Measurements from ENCODE around the gene GLRA3. TPM values are rescaled to one million over a fixed set of nuclear protein-coding genes. Genes with fewer than 3 reads are reported as not detected.

Gene GLRA3
- total RNA-seq, 1 donor from 2014 or later, result not detected

GRCh38 chr4:174600391-174600790 lies 228.7 kb downstream of the GLRA3 start:
- no peak overlapping the region for H3K27ac ChIP-seq
- H3K27me3 ChIP-seq, result no peaks in the 10 kb centered on the region
- no peak for DNase-seq (ENCODE audit: low spot score in 2 of 2)
- no peaks in the 10 kb centered on the region for H3K36me3 ChIP-seq
- no peak for TF ChIP-seq CTCF (IDR thresholded peaks at IDR 0.05)
- no peaks in the 10 kb centered on the region for H3K4me1 ChIP-seq
- H3K4me3 ChIP-seq, result no peak overlapping the region
- intact Hi-C loops (cut with DNase I), result no loop called here
- no peaks in the 10 kb centered on the region for H3K9me3 ChIP-seq

DNA sequence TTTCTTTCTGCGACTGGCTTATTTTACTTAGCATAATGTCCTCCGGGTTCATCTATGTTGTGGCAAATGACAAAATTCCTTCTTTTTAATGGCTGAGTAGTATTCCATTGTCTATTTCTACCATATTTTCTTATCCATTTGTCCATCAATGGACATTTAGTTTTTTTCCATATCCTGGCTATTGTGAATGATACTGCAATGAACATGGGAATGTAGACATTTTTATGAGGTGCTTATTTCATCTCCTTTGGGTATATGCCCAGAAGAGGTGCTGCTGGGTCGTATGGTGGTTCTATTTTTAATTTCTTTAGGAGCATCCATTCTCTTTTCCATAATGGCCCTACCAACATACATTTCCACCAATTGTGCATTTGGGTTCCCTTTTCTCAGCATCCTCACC lies 230.2 kb downstream of the GLRA3 start:
- Histone ChIP-seq H3K27me3 (no peaks in the 10 kb centered on the region), H3K4me1 (no peaks in the 10 kb centered on the region), H3K36me3 (no peaks in the 10 kb centered on the region), H3K27ac (no peak overlapping the region), H3K4me3 (no peak overlapping the region), H3K9me3 (no peaks in the 10 kb centered on the region)
- intact Hi-C loops (cut with DNase I), result no loop called here
- no peak for DNase-seq (ENCODE audit: low spot score in 2 of 2)
- no peak for TF ChIP-seq CTCF (IDR thresholded peaks at IDR 0.05)

GRCh38 chr4:174596513-174596912 lies 232.5 kb downstream of the GLRA3 start:
- no peaks in the 10 kb centered on the region for H3K27me3 ChIP-seq
- no peak for TF ChIP-seq CTCF (IDR thresholded peaks at IDR 0.05)
- H3K9me3 ChIP-seq, result no peaks in the 10 kb centered on the region
- intact Hi-C loops (cut with DNase I), result no loop called here
- H3K27ac ChIP-seq, result no peak overlapping the region
- no peak overlapping the region for H3K4me3 ChIP-seq
- no peaks in the 10 kb centered on the region for H3K36me3 ChIP-seq
- no peak for DNase-seq (ENCODE audit: low spot score in 2 of 2)
- H3K4me1 ChIP-seq, result no peaks in the 10 kb centered on the region

DNA sequence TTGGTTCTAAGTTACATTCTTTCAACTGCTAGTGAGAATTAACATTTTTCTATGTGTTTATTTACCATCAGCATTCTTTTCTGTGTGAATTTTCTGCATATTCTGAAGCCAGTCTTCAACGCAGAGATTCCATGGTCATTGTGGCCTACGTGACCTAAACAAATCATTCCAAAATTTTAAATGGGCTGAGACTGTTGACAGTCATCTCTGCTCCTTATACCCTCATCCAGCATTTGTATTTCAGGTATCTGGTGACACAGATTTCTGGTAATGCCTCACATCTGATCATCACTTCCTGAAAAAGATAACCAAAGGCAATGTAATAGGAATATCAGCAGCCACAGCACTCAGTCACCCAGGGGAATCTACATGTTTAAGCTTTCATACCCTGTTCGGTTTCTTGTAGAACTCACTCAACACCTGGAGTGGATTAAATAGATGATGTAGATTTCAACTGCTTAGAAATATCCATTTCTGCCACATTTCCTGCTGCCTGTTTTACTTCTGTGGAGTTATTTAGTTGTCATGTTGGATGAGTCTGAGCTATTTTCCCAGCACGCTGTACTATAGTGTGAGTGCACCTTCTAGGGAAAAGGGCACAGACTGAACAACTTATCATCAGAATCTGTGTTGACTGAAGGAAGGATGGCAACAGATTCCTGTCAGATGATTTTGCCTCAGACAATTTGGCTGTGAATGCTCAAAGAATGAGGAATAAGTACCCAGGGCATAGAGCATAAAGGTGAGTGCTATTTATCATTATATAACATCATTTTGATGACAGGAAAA lies 233.7 kb downstream of the GLRA3 start:
- H3K9me3 ChIP-seq, result no peaks in the 10 kb centered on the region
- no peaks in the 10 kb centered on the region for H3K27me3 ChIP-seq
- H3K4me3 ChIP-seq, result no peak overlapping the region
- H3K36me3 ChIP-seq, result no peaks in the 10 kb centered on the region
- intact Hi-C loops (cut with DNase I), result no loop called here
- H3K27ac ChIP-seq, result no peak overlapping the region
- TF ChIP-seq CTCF (IDR thresholded peaks at IDR 0.05), result no peak
- DNase-seq (ENCODE audit: low spot score in 2 of 2), result no peak
- no peaks in the 10 kb centered on the region for H3K4me1 ChIP-seq

DNA sequence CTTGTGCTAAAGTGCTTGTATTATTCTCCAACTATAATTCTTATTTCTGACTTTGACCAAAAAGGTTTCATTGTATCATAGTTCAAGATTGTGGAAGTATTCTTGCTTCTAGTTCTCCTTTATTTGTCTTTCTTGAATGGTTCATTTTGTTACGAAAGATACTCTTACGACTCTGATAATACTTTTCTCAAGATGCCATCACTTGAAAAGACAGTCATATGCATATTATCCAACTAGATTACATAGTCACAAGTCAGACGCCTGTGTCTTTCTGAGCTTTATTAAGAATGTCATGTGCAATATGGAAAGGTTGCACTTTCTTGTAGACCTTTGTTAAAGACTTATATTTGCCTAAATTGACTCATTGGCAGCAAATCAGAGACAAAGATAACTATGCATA lies 235.3 kb downstream of the GLRA3 start:
- H3K36me3 ChIP-seq, result no peaks in the 10 kb centered on the region
- intact Hi-C loops (cut with DNase I), result no loop called here
- no peaks in the 10 kb centered on the region for H3K9me3 ChIP-seq
- H3K4me1 ChIP-seq, result no peaks in the 10 kb centered on the region
- no peak for TF ChIP-seq CTCF (IDR thresholded peaks at IDR 0.05)
- no peak for DNase-seq (ENCODE audit: low spot score in 2 of 2)
- no peak overlapping the region for H3K4me3 ChIP-seq
- H3K27me3 ChIP-seq, result no peaks in the 10 kb centered on the region
- H3K27ac ChIP-seq, result no peak overlapping the region

DNA sequence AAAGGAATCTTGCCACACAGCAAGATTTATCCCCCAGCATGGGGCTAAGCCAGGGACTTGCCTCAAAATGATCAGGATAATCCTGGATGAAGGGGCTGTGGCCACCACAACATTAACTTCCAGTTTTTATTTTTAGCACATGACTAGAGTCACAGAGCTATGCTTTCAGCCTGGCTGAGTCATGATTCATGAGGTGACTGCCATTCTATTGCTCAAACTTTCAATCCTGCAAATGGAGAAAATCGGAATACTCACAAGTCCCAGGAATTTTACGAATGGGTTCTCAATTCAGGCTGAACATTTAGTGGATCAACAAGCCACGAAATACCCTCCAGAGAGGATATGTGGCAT lies 236.1 kb downstream of the GLRA3 start:
- Histone ChIP-seq H3K9me3 (no peaks in the 10 kb centered on the region), H3K36me3 (no peaks in the 10 kb centered on the region), H3K4me1 (no peaks in the 10 kb centered on the region), H3K27ac (no peak overlapping the region), H3K27me3 (no peaks in the 10 kb centered on the region), H3K4me3 (no peak overlapping the region)
- no peak for DNase-seq (ENCODE audit: low spot score in 2 of 2)
- intact Hi-C loops (cut with DNase I), result no loop called here
- no peak for TF ChIP-seq CTCF (IDR thresholded peaks at IDR 0.05)
